Measurements from ENCODE around the gene POC1A. TPM values are rescaled to one million over a fixed set of nuclear protein-coding genes. Genes with fewer than 3 reads are reported as not detected.
A peak's percentile ranks its signal among the peaks of the same experiment; 100 is the strongest.

Gene POC1A
- total and polyA plus RNA-seq, 12 donors = 0.44 to 3.5 (median 1.1) TPM

- no peaks in the 10 kb centered on the region for H3K27me3 ChIP-seq
- H3K36me3 ChIP-seq = peaks cover 0 to 18% (median under 1%) of the 10 kb centered on the region in 9 donors
- peak in 3 of 9 donors; percentile 23 to 40 (median 33) for TF ChIP-seq CTCF (IDR thresholded peaks at IDR 0.05)
- H3K27ac ChIP-seq = peak overlapping the region; percentile 4 to 97 (median 90)
- H3K4me1 ChIP-seq = peaks cover 7 to 58% (median 40%) of the 10 kb centered on the region in 9 donors
- ATAC-seq (peak; percentile 88 to 93 (median 90)), DNase-seq (peak; percentile 99 to 100)
- intact Hi-C loops (cut with DNase I) = loop anchor here in 7 of 10 donors (1.0 to 5.0 kb wide), 7 partner anchors 50 to 115 kb away; partner anchors contain the start of genes PARP3 (in 1 of the 7) and RRP9 (in 1 of the 7)
- peak overlapping the region; percentile 61 to 93 (median 70) for H3K4me3 ChIP-seq
- H3K9me3 ChIP-seq = no peaks in the 10 kb centered on the region
- 1% methylated on average over 55 of the region's 55 CpGs for WGBS, 2 donors
Observed at GRCh38 chr3:52056968-52057811, 97.0 kb downstream of the POC1A start.

- intact Hi-C loops (cut with DNase I) = loop anchor here in 6 of 10 donors (2.0 to 5.0 kb wide), 6 partner anchors 51 to 114 kb away; partner anchors contain the start of genes PARP3 (in 1 of the 6) and RRP9 (in 1 of the 6)
- peaks cover 7 to 58% (median 46%) of the 10 kb centered on the region in 9 donors for H3K4me1 ChIP-seq
- H3K36me3 ChIP-seq = peaks cover 0 to 24% (median 7%) of the 10 kb centered on the region in 9 donors
- H3K4me3 ChIP-seq = peak within 1 kb of the TSS; percentile 66 to 98 (median 90)
- peak; percentile 44 to 69 (median 52) for ATAC-seq
- 0 to 1% methylated on average over 27 to 51 of the region's 51 CpGs for WGBS, 2 donors
- DNase-seq = peak; percentile 69 to 80
- H3K9me3 ChIP-seq = no peaks in the 10 kb centered on the region
- H3K27me3 ChIP-seq = no peaks in the 10 kb centered on the region
- no peak for TF ChIP-seq CTCF (IDR thresholded peaks at IDR 0.05)
- H3K27ac ChIP-seq = peak within 1 kb of the TSS; percentile 89 to 98 (median 96)
Observed at GRCh38 chr3:52056521-52056967, 97.7 kb downstream of the POC1A start, which contains the start of gene DUSP7. TSS of gene DUSP7 (minus strand) at chr3:52056571. CDS start at chr3:52056366, 205 bp downstream.

GRCh38 chr3:52055537-52056351 lies 98.5 kb downstream of the POC1A start:
- H3K9me3 ChIP-seq = no peaks in the 10 kb centered on the region
- peak overlapping the region; percentile 66 to 98 (median 90) for H3K4me3 ChIP-seq
- DNase-seq (peak; percentile 34 to 57), ATAC-seq (no peak)
- 0% methylated on average over 82 to 94 of the region's 94 CpGs for WGBS, 2 donors
- H3K4me1 ChIP-seq = peaks cover 10 to 62% (median 54%) of the 10 kb centered on the region in 9 donors
- H3K36me3 ChIP-seq = peaks cover 0 to 32% (median 13%) of the 10 kb centered on the region in 9 donors
- H3K27ac ChIP-seq = peak overlapping the region; percentile 84 to 98 (median 96)
- intact Hi-C loops (cut with DNase I) = loop anchor here in 8 of 10 donors (2.0 to 5.0 kb wide), 8 partner anchors 51 to 113 kb away; partner anchors contain the start of genes PARP3 (in 1 of the 8) and RRP9 (in 1 of the 8)
- peak in 3 of 9 donors; percentile 13 to 46 (median 38) for TF ChIP-seq CTCF (IDR thresholded peaks at IDR 0.05)
- no peaks in the 10 kb centered on the region for H3K27me3 ChIP-seq
